ENCODE measurements around the gene ESAM. TPM values are rescaled to one million over a fixed set of nuclear protein-coding genes. Genes with fewer than 3 reads are reported as not detected.

The ESAM gene
- total RNA-seq, 5 donors from 2014 or later (not counting 1 experiment from before 2014, with no cell fraction given), result 1.2 to 3.5 (median 2.5) TPM

- H3K27ac Mint-ChIP-seq, result no peak overlapping the region
- WGBS (ENCODE audit: insufficient coverage), result 67% methylated on average over 1 of the region's 7 CpGs
- H3K4me1 ChIP-seq (ENCODE audit: control insufficient read depth in 1 of 2, extremely low read depth in 1 of 2, insufficient read depth in 2 of 2, low read length in 2 of 2), result peaks cover 8 to 16% of the 10 kb centered on the region in 2 experiments
- CTCF ChIA-PET, result interaction anchor here in 1 of 2 donors (1.1 to 1.4 kb wide), 2 partner anchors 9 to 11 kb away, joined by 3 to 4 read pairs; no protein-coding TSS in a partner anchor
- H3K4me3 ChIP-seq (ENCODE audit: control insufficient read depth in 1 of 2, extremely low read depth in 1 of 2, low read length in 1 of 2), result no peak overlapping the region
- ATAC-seq (replicated peaks in 1 of 4) (no peak), DNase-seq (no peak)
- H3K27me3 Mint-ChIP-seq, result peaks cover 7 to 9% of the 10 kb centered on the region in 2 donors
- no peak overlapping the region for H3K4me3 Mint-ChIP-seq
- no peaks in the 10 kb centered on the region for H3K36me3 Mint-ChIP-seq
- POLR2A ChIA-PET, result no interaction called here
- no peak overlapping the region for H3K27ac ChIP-seq (ENCODE audit: low read length)
- H3K27me3 ChIP-seq (replicated peaks in 1 of 2; ENCODE audit: control insufficient read depth in 2 of 2, extremely low read depth in 1 of 2, insufficient read depth in 2 of 2, low read length in 1 of 2), result peaks cover 0 to 36% of the 10 kb centered on the region in 2 experiments
- no peaks in the 10 kb centered on the region for H3K9me3 ChIP-seq
- H3K36me3 ChIP-seq (ENCODE audit: control insufficient read depth in 2 of 2, extremely low read depth in 1 of 2, insufficient read depth in 1 of 2, low read length in 1 of 2), result no peaks in the 10 kb centered on the region
- no peaks in the 10 kb centered on the region for H3K9me3 Mint-ChIP-seq
- H3K4me1 Mint-ChIP-seq, result peaks cover 13 to 18% (median 18%) of the 10 kb centered on the region in 3 donors
Observed at GRCh38 chr11:124737638-124738305, 24.3 kb downstream of the ESAM start.

GRCh38 chr11:124736736-124737135 is 25.4 kb downstream of the ESAM start:
- peaks cover 8 to 16% of the 10 kb centered on the region in 2 experiments for H3K4me1 ChIP-seq (ENCODE audit: control insufficient read depth in 1 of 2, extremely low read depth in 1 of 2, insufficient read depth in 2 of 2, low read length in 2 of 2)
- 27% methylated on average over 2 of the region's 3 CpGs for WGBS (ENCODE audit: insufficient coverage)
- H3K27ac ChIP-seq (ENCODE audit: low read length), result no peak overlapping the region
- H3K9me3 ChIP-seq, result no peaks in the 10 kb centered on the region
- Mint-ChIP-seq H3K27ac (no peak overlapping the region), H3K4me3 (no peak overlapping the region), H3K4me1 (peaks cover 13 to 18% (median 18%) of the 10 kb centered on the region in 3 donors), H3K9me3 (no peaks in the 10 kb centered on the region), H3K27me3 (peaks cover 5 to 8% of the 10 kb centered on the region in 2 donors), H3K36me3 (no peaks in the 10 kb centered on the region)
- H3K4me3 ChIP-seq (ENCODE audit: control insufficient read depth in 1 of 2, extremely low read depth in 1 of 2, low read length in 1 of 2), result no peak overlapping the region
- ChIA-PET POLR2A (no interaction called here), CTCF (interaction anchor here in 1 of 2 donors (1.1 kb wide), 1 partner anchor 10 kb away, joined by 4 read pairs; no protein-coding TSS in a partner anchor)
- DNase-seq (no peak), ATAC-seq (replicated peaks in 1 of 4) (no peak)
- H3K27me3 ChIP-seq (replicated peaks in 1 of 2; ENCODE audit: control insufficient read depth in 2 of 2, extremely low read depth in 1 of 2, insufficient read depth in 2 of 2, low read length in 1 of 2), result peaks cover 0 to 32% of the 10 kb centered on the region in 2 experiments
- no peaks in the 10 kb centered on the region for H3K36me3 ChIP-seq (ENCODE audit: control insufficient read depth in 2 of 2, extremely low read depth in 1 of 2, insufficient read depth in 1 of 2, low read length in 1 of 2)

GRCh38 chr11:124732230-124732629 is 29.9 kb downstream of the ESAM start:
- no peaks in the 10 kb centered on the region for H3K36me3 ChIP-seq (ENCODE audit: control insufficient read depth in 2 of 2, extremely low read depth in 1 of 2, insufficient read depth in 1 of 2, low read length in 1 of 2)
- no peaks in the 10 kb centered on the region for H3K4me1 ChIP-seq (ENCODE audit: control insufficient read depth in 1 of 2, extremely low read depth in 1 of 2, insufficient read depth in 2 of 2, low read length in 2 of 2)
- no peaks in the 10 kb centered on the region for H3K9me3 ChIP-seq
- Mint-ChIP-seq H3K27ac (no peak overlapping the region), H3K9me3 (no peaks in the 10 kb centered on the region), H3K27me3 (no peaks in the 10 kb centered on the region), H3K4me3 (no peak overlapping the region), H3K36me3 (no peaks in the 10 kb centered on the region), H3K4me1 (no peaks in the 10 kb centered on the region)
- H3K27ac ChIP-seq (ENCODE audit: low read length), result no peak overlapping the region
- no peak overlapping the region for H3K4me3 ChIP-seq (ENCODE audit: control insufficient read depth in 1 of 2, extremely low read depth in 1 of 2, low read length in 1 of 2)
- no peak for DNase-seq
- ChIA-PET CTCF (interaction anchor here in 1 of 2 donors (1.7 kb wide), 1 partner anchor 14 kb away, joined by 6 read pairs; no protein-coding TSS in a partner anchor), POLR2A (no interaction called here)
- no peak for ATAC-seq (replicated peaks in 1 of 4)
- 100% methylated on average over 1 of the region's 4 CpGs for WGBS (ENCODE audit: insufficient coverage)
- peaks cover 0 to 4% of the 10 kb centered on the region in 2 experiments for H3K27me3 ChIP-seq (replicated peaks in 1 of 2; ENCODE audit: control insufficient read depth in 2 of 2, extremely low read depth in 1 of 2, insufficient read depth in 2 of 2, low read length in 1 of 2)

DNA sequence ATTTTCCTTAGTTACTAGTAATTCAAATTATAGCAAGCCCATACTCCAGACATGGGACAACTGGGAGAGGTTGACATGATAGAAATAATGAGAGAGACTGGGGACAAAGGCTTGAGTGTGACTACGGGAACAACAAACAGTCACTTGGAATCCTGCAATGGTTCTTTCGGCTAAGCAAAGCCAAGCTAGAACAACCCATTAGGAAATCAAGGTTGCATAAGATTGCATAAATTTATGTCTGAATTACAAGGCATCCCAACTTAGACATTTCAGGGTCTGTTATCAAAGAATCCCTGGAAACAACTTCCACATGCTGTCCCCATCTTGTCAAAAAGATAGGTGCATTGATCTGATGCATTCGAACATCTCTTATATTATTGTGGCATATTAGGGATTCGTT is 32.5 kb downstream of the ESAM start:
- Histone ChIP-seq H3K36me3 (ENCODE audit: control insufficient read depth in 2 of 2, extremely low read depth in 1 of 2, insufficient read depth in 1 of 2, low read length in 1 of 2) (no peaks in the 10 kb centered on the region), H3K9me3 (no peaks in the 10 kb centered on the region), H3K27me3 (replicated peaks in 1 of 2; ENCODE audit: control insufficient read depth in 2 of 2, extremely low read depth in 1 of 2, insufficient read depth in 2 of 2, low read length in 1 of 2) (peaks cover 0 to 11% of the 10 kb centered on the region in 2 experiments), H3K4me3 (ENCODE audit: control insufficient read depth in 1 of 2, extremely low read depth in 1 of 2, low read length in 1 of 2) (no peak overlapping the region), H3K4me1 (ENCODE audit: control insufficient read depth in 1 of 2, extremely low read depth in 1 of 2, insufficient read depth in 2 of 2, low read length in 2 of 2) (peaks cover 0 to 6% of the 10 kb centered on the region in 2 experiments), H3K27ac (ENCODE audit: low read length) (no peak overlapping the region)
- peaks cover 0 to 14% (median 0%) of the 10 kb centered on the region in 3 donors for H3K4me1 Mint-ChIP-seq
- H3K27ac Mint-ChIP-seq, result no peak overlapping the region
- ChIA-PET CTCF (interaction anchor here in 1 of 2 donors (1.0 kb wide), 1 partner anchor 64 kb away, joined by 4 read pairs; no protein-coding TSS in a partner anchor), POLR2A (no interaction called here)
- ATAC-seq (replicated peaks in 1 of 4) (no peak), DNase-seq (no peak)
- 80% methylated on average over 1 of the region's 4 CpGs for WGBS (ENCODE audit: insufficient coverage)
- no peaks in the 10 kb centered on the region for H3K36me3 Mint-ChIP-seq
- peaks cover 4 to 11% of the 10 kb centered on the region in 2 donors for H3K27me3 Mint-ChIP-seq
- no peak overlapping the region for H3K4me3 Mint-ChIP-seq
- H3K9me3 Mint-ChIP-seq, result no peaks in the 10 kb centered on the region

DNA sequence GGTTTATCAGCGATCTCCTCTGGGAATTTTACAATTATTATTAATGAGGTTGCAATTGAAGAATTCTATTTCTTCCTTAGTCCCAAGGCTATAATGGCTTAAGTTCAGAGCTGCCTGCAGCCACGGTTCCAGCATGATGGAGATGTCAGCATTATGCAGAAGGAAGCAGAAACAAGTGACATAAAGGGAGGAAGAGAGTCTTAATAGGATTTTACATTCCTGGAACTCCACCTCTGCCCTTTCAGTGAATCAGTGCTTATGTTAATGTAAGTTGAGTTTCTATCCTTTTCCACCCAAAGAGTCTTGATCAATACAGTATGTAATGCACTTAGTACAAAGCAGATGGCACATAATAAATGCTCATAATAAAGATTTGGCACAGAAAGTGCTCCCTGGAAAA is 34.0 kb downstream of the ESAM start:
- no peak overlapping the region for H3K27ac Mint-ChIP-seq
- Histone ChIP-seq H3K4me3 (ENCODE audit: control insufficient read depth in 1 of 2, extremely low read depth in 1 of 2, low read length in 1 of 2) (no peak overlapping the region), H3K27ac (ENCODE audit: low read length) (no peak overlapping the region), H3K27me3 (replicated peaks in 1 of 2; ENCODE audit: control insufficient read depth in 2 of 2, extremely low read depth in 1 of 2, insufficient read depth in 2 of 2, low read length in 1 of 2) (peaks cover 0 to 11% of the 10 kb centered on the region in 2 experiments), H3K4me1 (ENCODE audit: control insufficient read depth in 1 of 2, extremely low read depth in 1 of 2, insufficient read depth in 2 of 2, low read length in 2 of 2) (peaks cover 0 to 6% of the 10 kb centered on the region in 2 experiments), H3K36me3 (ENCODE audit: control insufficient read depth in 2 of 2, extremely low read depth in 1 of 2, insufficient read depth in 1 of 2, low read length in 1 of 2) (no peaks in the 10 kb centered on the region), H3K9me3 (no peaks in the 10 kb centered on the region)
- ChIA-PET CTCF (no interaction called here), POLR2A (no interaction called here)
- H3K4me3 Mint-ChIP-seq, result no peak overlapping the region
- peaks cover 6 to 11% of the 10 kb centered on the region in 2 donors for H3K27me3 Mint-ChIP-seq
- DNase-seq, result no peak
- peaks cover 0 to 18% (median under 1%) of the 10 kb centered on the region in 3 donors for H3K4me1 Mint-ChIP-seq
- no peak for ATAC-seq (replicated peaks in 1 of 4)
- H3K9me3 Mint-ChIP-seq, result no peaks in the 10 kb centered on the region
- H3K36me3 Mint-ChIP-seq, result no peaks in the 10 kb centered on the region
- WGBS (ENCODE audit: insufficient coverage), result 83% methylated on average over 1 of the region's 2 CpGs

- no peaks in the 10 kb centered on the region for H3K36me3 Mint-ChIP-seq
- H3K27me3 ChIP-seq (replicated peaks in 1 of 2; ENCODE audit: control insufficient read depth in 2 of 2, extremely low read depth in 1 of 2, insufficient read depth in 2 of 2, low read length in 1 of 2), result peaks cover 0 to 11% of the 10 kb centered on the region in 2 experiments
- H3K4me1 ChIP-seq (ENCODE audit: control insufficient read depth in 1 of 2, extremely low read depth in 1 of 2, insufficient read depth in 2 of 2, low read length in 2 of 2), result peaks cover 0 to 7% of the 10 kb centered on the region in 2 experiments
- H3K4me3 Mint-ChIP-seq, result no peak overlapping the region
- WGBS (ENCODE audit: insufficient coverage), result 80% methylated on average over 1 of the region's 4 CpGs
- peaks cover 11 to 17% of the 10 kb centered on the region in 2 donors for H3K27me3 Mint-ChIP-seq
- H3K4me3 ChIP-seq (ENCODE audit: control insufficient read depth in 1 of 2, extremely low read depth in 1 of 2, low read length in 1 of 2), result no peak overlapping the region
- H3K9me3 Mint-ChIP-seq, result no peaks in the 10 kb centered on the region
- no peak overlapping the region for H3K27ac ChIP-seq (ENCODE audit: low read length)
- H3K9me3 ChIP-seq, result no peaks in the 10 kb centered on the region
- ChIA-PET POLR2A (no interaction called here), CTCF (no interaction called here)
- ATAC-seq (replicated peaks in 1 of 4), result no peak
- peaks cover 5 to 24% (median 8%) of the 10 kb centered on the region in 3 donors for H3K4me1 Mint-ChIP-seq
- H3K27ac Mint-ChIP-seq, result no peak overlapping the region
- DNase-seq, result no peak
- H3K36me3 ChIP-seq (ENCODE audit: control insufficient read depth in 2 of 2, extremely low read depth in 1 of 2, insufficient read depth in 1 of 2, low read length in 1 of 2), result no peaks in the 10 kb centered on the region
Observed at GRCh38 chr11:124727474-124727873, 34.6 kb downstream of the ESAM start.
